Omental fat pad (tissue), 4 donors: Measurements from ENCODE around the gene RPS29. TPM values are rescaled to one million over a fixed set of nuclear protein-coding genes. Genes with fewer than 3 reads are reported as not detected.

ENCODE experiments used
- ATAC-seq: fragments of 150-250 bp; one replicate; pipeline ENCODE4 v1.9.1; 2016; ENCODE audit warnings: mild to moderate bottlenecking, moderate library complexity; ENCODE audit not compliant: low FRiP score
- DNase-seq: peaks from one replicate; pipeline ENCODE4 v3.0.0-alpha.2; 2019; ENCODE audit warnings: low spot score
- CTCF ChIP-seq, 3 donors: fragments of 450-650 bp; IDR thresholded peaks; one replicate each; pipeline ENCODE4 v1.5.1; 2016 to 2017; ENCODE audit warnings: antibody characterized with exemption in 3 of 3, mild to moderate bottlenecking in 3 of 3, moderate library complexity in 2 of 3
- total RNA-seq, 4 donors: library from RNA; depleted of rRNA; stranded (reverse); fragments of >200 nt; gene quantifications; one replicate each; pipeline ENCODE4 v1.1.0, GENCODE V29; 2016

Gene RPS29
- total RNA-seq, 4 donors from 2014 or later, result 4,173 to 10,135 (median 9,095) TPM

DNA sequence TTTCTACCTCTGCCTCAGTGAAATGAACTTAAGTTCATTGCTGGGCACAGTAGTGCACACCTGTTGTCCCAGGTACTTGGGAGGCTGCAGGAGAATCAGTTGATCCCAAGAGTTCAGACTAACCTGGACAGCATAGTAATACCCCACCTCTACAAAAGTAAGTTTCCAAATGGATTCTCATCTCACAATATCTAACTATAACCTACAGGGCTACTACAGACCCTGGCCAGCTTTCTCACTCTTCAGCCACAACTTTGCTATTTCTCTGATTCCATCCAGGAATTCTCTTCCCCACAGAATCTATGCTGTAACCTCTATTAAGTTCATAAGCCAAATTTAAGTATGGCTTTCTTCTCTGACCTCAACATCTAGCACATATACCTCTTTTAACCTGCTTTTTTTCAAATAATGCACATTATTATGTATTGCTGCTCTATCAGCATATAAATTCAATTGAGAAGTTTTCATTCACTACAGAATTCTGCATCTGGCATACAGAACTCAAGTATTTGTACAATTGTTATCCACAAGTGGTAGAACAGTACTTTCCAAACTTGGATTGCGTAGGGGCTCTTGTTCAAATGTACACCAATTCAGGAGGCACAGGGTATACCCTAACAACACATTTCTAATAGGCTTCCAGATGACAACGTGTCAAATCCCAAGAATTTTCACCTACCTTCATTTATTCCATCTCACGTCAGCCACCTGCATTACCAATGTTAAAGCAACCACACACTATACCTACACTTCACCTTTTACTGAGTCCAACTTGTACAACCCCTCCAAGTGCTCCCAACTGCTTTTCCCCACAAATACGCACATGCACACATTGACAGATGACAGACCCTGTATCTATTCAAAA lies 3.8 kb downstream of the RPS29 start:
- DNase-seq, result no peak

DNA sequence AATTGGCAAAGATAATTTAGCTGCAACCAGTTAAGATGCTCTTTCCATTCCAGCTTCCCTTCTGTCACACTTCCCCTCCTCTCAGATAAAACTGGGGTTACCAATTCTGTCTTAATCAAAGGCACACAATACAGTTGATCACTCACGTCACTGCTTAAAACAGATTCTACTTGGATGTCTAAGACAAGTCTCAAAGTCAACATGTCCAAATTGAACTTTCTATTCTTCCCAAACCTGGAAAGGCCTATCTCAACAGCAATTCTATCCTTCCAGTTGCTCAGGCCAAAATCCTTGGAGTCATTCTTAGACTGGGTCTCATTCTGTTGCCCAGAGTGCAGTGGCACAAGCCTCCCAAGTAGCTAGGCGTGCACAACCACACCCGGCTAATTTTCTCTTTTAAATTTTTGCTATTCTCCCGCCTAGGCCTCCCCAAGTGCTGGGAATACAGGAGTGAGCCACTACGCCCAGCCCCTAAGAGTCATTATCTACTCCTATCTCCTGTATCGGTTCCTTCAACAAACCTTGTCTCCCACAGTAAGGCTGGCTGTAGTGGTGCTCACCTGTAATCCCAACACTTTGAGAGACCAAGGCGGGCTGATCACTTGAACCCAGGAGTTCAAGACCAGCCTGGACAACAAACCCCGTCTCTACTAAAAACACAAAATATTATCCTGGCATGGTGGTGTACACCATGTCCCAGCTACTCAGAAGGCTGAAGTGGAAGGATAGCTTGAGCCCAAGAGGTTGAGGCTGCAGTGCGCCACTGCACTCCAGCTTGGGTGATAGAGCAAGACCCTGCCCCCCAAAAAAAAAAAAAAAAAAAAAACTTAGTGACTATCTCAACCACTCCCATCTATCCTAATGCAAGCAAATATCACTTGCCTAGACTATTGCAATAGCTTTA lies 4.7 kb downstream of the RPS29 start:
- ATAC-seq (no peak), DNase-seq (no peak)
- no peak for TF ChIP-seq CTCF (IDR thresholded peaks at IDR 0.05)

More for the DNA sequence above, 3.8 kb downstream of the RPS29 start:
- no peak for ATAC-seq
- no peak for TF ChIP-seq CTCF (IDR thresholded peaks at IDR 0.05)

DNA sequence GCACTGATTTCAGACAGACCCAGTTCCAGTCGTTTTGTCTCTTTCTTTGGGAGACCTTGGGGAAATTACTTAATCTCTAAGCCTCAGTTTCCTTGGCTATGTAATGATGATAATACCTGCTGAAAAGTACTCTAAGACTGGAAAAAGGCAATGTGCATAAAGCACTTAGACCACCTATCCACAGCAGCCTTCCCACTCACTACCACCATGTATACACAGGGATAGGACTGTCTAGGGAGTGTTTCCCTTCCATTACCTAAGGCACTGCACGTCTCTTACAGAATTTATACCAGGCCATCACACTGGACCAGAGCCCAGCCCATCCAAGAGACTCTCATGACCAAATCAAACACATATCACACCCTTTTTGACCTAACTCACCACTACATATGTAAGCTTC lies 6.3 kb downstream of the RPS29 start:
- no peak for TF ChIP-seq CTCF (IDR thresholded peaks at IDR 0.05)
- no peak for ATAC-seq
- DNase-seq, result no peak

DNA sequence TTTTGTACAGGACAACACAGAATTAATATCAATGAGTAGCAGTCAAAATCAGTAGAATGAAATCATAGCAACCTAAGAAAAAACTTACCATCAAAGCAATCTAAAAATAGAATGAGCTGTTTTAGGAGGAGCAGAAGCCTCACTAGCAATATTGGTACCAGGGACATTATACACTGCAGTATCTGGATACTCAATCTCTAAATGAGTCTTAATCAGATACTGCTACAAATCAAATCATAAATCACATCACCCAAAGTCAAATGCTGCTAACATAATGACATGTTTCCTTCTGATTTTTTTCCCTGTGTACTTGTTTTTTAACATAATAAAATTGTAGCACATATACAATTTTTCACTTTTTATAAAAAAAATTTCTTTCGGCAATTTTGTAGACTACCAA lies 8.0 kb downstream of the RPS29 start:
- ATAC-seq (no peak), DNase-seq (no peak)
- TF ChIP-seq CTCF (IDR thresholded peaks at IDR 0.05), result no peak

- ATAC-seq, result no peak
- DNase-seq, result no peak
- no peak for TF ChIP-seq CTCF (IDR thresholded peaks at IDR 0.05)
Measured at GRCh38 chr14:49574038-49574437, 12.1 kb downstream of the RPS29 start.

- no peak for TF ChIP-seq CTCF (IDR thresholded peaks at IDR 0.05)
- ATAC-seq, result no peak
- no peak for DNase-seq
Measured at GRCh38 chr14:49569281-49569680, 16.9 kb downstream of the RPS29 start.
